OCI-LY1 (cell line): ENCODE results near the gene AKAP13.

Experiments used
- H2AFZ ChIP-seq: fragments of 200-600 bp; sonication (generic), shearing (Covaris generic); 2 replicates; pipeline ENCODE4 v1.6.0; 2014; ENCODE audit warnings: antibody characterized with exemption, mild to moderate bottlenecking, low read length
- H3F3A ChIP-seq: fragments of 200-600 bp; sonication (generic), shearing (Covaris generic); 2 replicates; pipeline ENCODE4 v1.6.0; 2014; ENCODE audit warnings: mild to moderate bottlenecking, antibody characterized with exemption, low read length, moderate library complexity; ENCODE audit not compliant: insufficient read depth
- H3K27ac ChIP-seq: fragments of 200-600 bp; sonication (generic); 2 replicates; pipeline ENCODE4 v1.5.1; 2014; ENCODE audit warnings: low read length, mixed run types, mild to moderate bottlenecking, low read depth; ENCODE audit not compliant: poor library complexity, severe bottlenecking
- H3K27me3 ChIP-seq: fragments of 200-600 bp; sonication (generic); 2 replicates; pipeline ENCODE4 v1.6.0; 2014; ENCODE audit warnings: antibody characterized with exemption, mild to moderate bottlenecking, low read length, moderate library complexity; ENCODE audit not compliant: insufficient read depth
- H3K36me3 ChIP-seq: fragments of 200-600 bp; sonication (generic); 2 replicates; pipeline ENCODE4 v1.6.1; 2014; ENCODE audit warnings: mild to moderate bottlenecking, antibody characterized with exemption, low read length, moderate library complexity, mixed read lengths; ENCODE audit not compliant: insufficient read depth
- H3K4me1 ChIP-seq: fragments of 200-600 bp; sonication (generic); 2 replicates; pipeline ENCODE4 v1.5.1; 2014; ENCODE audit warnings: mild to moderate bottlenecking, low read length, moderate library complexity; ENCODE audit not compliant: insufficient read depth, severe bottlenecking
- H3K4me2 ChIP-seq: fragments of 200-600 bp; sonication (generic), shearing (Covaris generic); 2 replicates; pipeline ENCODE4 v1.6.1; 2014; ENCODE audit warnings: low read length
- H3K4me3 ChIP-seq: fragments of 200-600 bp; sonication (generic); 2 replicates; pipeline ENCODE4 v1.5.1; 2014; ENCODE audit warnings: low read length, low read depth, mild to moderate bottlenecking, mixed read lengths; ENCODE audit not compliant: poor library complexity, severe bottlenecking
- H3K79me2 ChIP-seq: fragments of 200-600 bp; shearing (Covaris generic); 2 replicates; pipeline ENCODE4 v1.6.1; 2016; ENCODE audit warnings: mixed run types, low read length, mixed read lengths; ENCODE audit not compliant: insufficient read depth
- H3K9ac ChIP-seq: fragments of 200-600 bp; sonication (generic), shearing (Covaris generic); 2 replicates; pipeline ENCODE4 v1.6.1; 2014; ENCODE audit warnings: mild to moderate bottlenecking, low read length, mixed read lengths
- H3K9me2 ChIP-seq: fragments of 200-600 bp; sonication (generic), shearing (Covaris generic); 2 replicates; pipeline ENCODE4 v1.6.1; 2014; ENCODE audit warnings: low read depth, mild to moderate bottlenecking, low read length, mixed read lengths
- H3K9me3 ChIP-seq: fragments of 200-600 bp; shearing (Covaris generic); 2 replicates; pipeline ENCODE4 v1.6.1; 2014; ENCODE audit warnings: low read length, mixed read lengths
- H4K20me1 ChIP-seq: fragments of 200-600 bp; sonication (generic), shearing (Covaris generic); 2 replicates; pipeline ENCODE4 v1.6.0; 2016; ENCODE audit warnings: mild to moderate bottlenecking, low read length; ENCODE audit not compliant: insufficient read depth
- CTCF ChIP-seq: fragments of 200-600 bp; sonication (generic), shearing (Covaris generic); IDR thresholded peaks from 2 replicates; pipeline ENCODE4 v1.5.1; 2017; ENCODE audit warnings: mild to moderate bottlenecking, antibody characterized with exemption, low read length, moderate library complexity, mixed read lengths
- EZH2 ChIP-seq: fragments of 200-600 bp; sonication (generic), shearing (Covaris generic); IDR thresholded peaks from 2 replicates; pipeline ENCODE4 v1.8.0; 2017; ENCODE audit warnings: borderline replicate concordance, mixed run types, mild to moderate bottlenecking, antibody characterized with exemption, low read length, moderate library complexity, mixed read lengths

AKAP13 gene

GRCh38 chr15:85514413-85514812, 134.0 kb downstream of the AKAP13 start:
- no peak overlapping the region for H3K4me3 ChIP-seq
- H3K9me3 ChIP-seq, result no peaks in the 10 kb centered on the region
- H2AFZ ChIP-seq, result no peak overlapping the region
- H3K79me2 ChIP-seq, result peaks cover 29% of the 10 kb centered on the region
- no peaks in the 10 kb centered on the region for H3K9me2 ChIP-seq
- no peaks in the 10 kb centered on the region for H4K20me1 ChIP-seq
- no peak overlapping the region for H3K4me2 ChIP-seq
- no peaks in the 10 kb centered on the region for H3K27me3 ChIP-seq
- H3K27ac ChIP-seq, result no peak overlapping the region
- no peaks in the 10 kb centered on the region for H3K36me3 ChIP-seq
- TF ChIP-seq CTCF (no peak), EZH2 (no peak)
- H3K4me1 ChIP-seq, result no peaks in the 10 kb centered on the region
- no peak overlapping the region for H3K9ac ChIP-seq
- no peaks in the 10 kb centered on the region for H3F3A ChIP-seq

GRCh38 chr15:85515212-85515611, 134.8 kb downstream of the AKAP13 start:
- Histone ChIP-seq H3K9me3 (no peaks in the 10 kb centered on the region), H3K4me3 (no peak overlapping the region), H3K27ac (no peak overlapping the region), H2AFZ (no peak overlapping the region), H3K4me2 (no peak overlapping the region), H3K9me2 (no peaks in the 10 kb centered on the region), H3K27me3 (no peaks in the 10 kb centered on the region), H3K9ac (no peak overlapping the region), H3K4me1 (no peaks in the 10 kb centered on the region), H4K20me1 (no peaks in the 10 kb centered on the region), H3K79me2 (peaks cover 29% of the 10 kb centered on the region), H3K36me3 (no peaks in the 10 kb centered on the region), H3F3A (no peaks in the 10 kb centered on the region)
- TF ChIP-seq CTCF, result no peak
- TF ChIP-seq EZH2, result no peak

GRCh38 chr15:85517086-85517485, 136.7 kb downstream of the AKAP13 start:
- no peaks in the 10 kb centered on the region for H3F3A ChIP-seq
- no peak for TF ChIP-seq CTCF
- no peak for TF ChIP-seq EZH2
- no peak overlapping the region for H3K27ac ChIP-seq
- H2AFZ ChIP-seq, result no peak overlapping the region
- H4K20me1 ChIP-seq, result no peaks in the 10 kb centered on the region
- peaks cover 29% of the 10 kb centered on the region for H3K79me2 ChIP-seq
- no peak overlapping the region for H3K9ac ChIP-seq
- H3K4me1 ChIP-seq, result no peaks in the 10 kb centered on the region
- H3K9me2 ChIP-seq, result no peaks in the 10 kb centered on the region
- no peak overlapping the region for H3K4me3 ChIP-seq
- peaks cover 4% of the 10 kb centered on the region; the same call in 1 of the 2 replicates for H3K36me3 ChIP-seq
- H3K27me3 ChIP-seq, result no peaks in the 10 kb centered on the region
- H3K9me3 ChIP-seq, result no peaks in the 10 kb centered on the region
- no peak overlapping the region for H3K4me2 ChIP-seq
